IPS-18a (cell line): ENCODE data around the gene NAV3.

ENCODE experiments used
- H3K27ac ChIP-seq: one replicate; pipeline ENCODE4 v1.5.1; 2013; ENCODE audit warnings: low read length
- H3K27me3 ChIP-seq: one replicate; pipeline ENCODE4 v1.6.1; 2013; ENCODE audit warnings: mild to moderate bottlenecking, low read length; ENCODE audit not compliant: control insufficient read depth, insufficient read depth
- H3K36me3 ChIP-seq: one replicate; pipeline ENCODE4 v1.6.1; 2013; ENCODE audit warnings: low read depth, low read length; ENCODE audit not compliant: control insufficient read depth
- H3K4me1 ChIP-seq: one replicate; pipeline ENCODE4 v1.6.1; 2013; ENCODE audit warnings: low read depth, low read length; ENCODE audit not compliant: control insufficient read depth
- H3K4me3 ChIP-seq: one replicate; pipeline ENCODE4 v1.5.1; 2013; ENCODE audit warnings: low read length
- H3K9ac ChIP-seq: one replicate; pipeline ENCODE4 v1.6.1; 2013; ENCODE audit warnings: mild to moderate bottlenecking, low read length, moderate library complexity
- H3K9me3 ChIP-seq: one replicate; pipeline ENCODE4 v1.6.1; 2013; ENCODE audit warnings: low read depth, low read length; ENCODE audit not compliant: control insufficient read depth

NAV3 gene

DNA sequence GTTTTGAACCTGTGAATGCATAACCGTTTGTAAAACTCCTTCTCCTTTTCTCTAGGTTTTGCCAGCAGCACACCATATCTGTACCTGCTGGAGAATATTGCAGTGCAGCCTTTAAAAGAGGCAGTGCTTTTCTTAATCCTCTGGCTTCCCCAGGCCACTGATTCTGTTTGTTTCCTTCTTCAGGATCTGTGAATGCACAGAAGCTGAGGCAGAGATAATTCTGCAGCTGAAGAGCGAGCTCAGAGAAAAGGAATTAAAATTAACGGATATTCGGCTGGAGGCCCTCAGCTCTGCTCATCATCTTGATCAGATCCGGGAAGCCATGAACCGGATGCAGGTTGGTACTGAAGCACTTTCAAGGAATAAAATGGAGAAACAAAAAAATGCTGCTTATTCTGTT, 348.7 kb downstream of the NAV3 start:
- H3K4me1 ChIP-seq, result no peaks in the 10 kb centered on the region
- no peak overlapping the region for H3K4me3 ChIP-seq
- no peaks in the 10 kb centered on the region for H3K27me3 ChIP-seq
- no peaks in the 10 kb centered on the region for H3K36me3 ChIP-seq
- no peak overlapping the region for H3K27ac ChIP-seq
- H3K9ac ChIP-seq, result no peak overlapping the region
- no peaks in the 10 kb centered on the region for H3K9me3 ChIP-seq

DNA sequence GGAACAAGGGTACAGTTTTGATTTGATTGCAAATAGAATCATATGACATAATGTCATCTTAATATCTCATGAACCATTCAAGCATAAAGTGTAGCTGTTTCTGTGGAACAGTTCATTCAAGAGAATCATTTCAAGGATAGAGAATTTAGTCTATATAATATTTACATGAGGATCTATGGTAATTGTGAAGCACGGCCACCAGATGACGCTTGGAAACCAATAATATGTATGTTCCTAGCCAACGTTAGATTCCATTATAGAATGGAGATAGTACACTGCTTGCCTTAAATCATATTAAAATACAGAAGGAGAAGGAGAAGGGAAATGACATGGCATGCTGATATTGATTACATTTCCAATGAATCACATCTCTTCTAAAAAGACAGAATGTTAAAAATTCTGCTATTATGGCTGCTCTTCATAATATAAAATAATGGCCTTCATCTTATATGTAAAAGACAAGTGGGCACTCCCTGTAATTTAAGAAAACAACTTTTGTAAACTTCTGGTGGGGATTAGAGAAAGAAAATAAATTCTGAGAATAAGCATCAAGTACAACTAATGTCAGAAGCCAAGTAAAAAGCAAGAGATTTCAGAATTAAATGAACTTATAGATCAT, 351.0 kb downstream of the NAV3 start:
- no peak overlapping the region for H3K27ac ChIP-seq
- H3K27me3 ChIP-seq, result no peaks in the 10 kb centered on the region
- H3K4me3 ChIP-seq, result no peak overlapping the region
- H3K9me3 ChIP-seq, result no peaks in the 10 kb centered on the region
- H3K9ac ChIP-seq, result no peak overlapping the region
- no peaks in the 10 kb centered on the region for H3K36me3 ChIP-seq
- peaks cover 2% of the 10 kb centered on the region for H3K4me1 ChIP-seq

DNA sequence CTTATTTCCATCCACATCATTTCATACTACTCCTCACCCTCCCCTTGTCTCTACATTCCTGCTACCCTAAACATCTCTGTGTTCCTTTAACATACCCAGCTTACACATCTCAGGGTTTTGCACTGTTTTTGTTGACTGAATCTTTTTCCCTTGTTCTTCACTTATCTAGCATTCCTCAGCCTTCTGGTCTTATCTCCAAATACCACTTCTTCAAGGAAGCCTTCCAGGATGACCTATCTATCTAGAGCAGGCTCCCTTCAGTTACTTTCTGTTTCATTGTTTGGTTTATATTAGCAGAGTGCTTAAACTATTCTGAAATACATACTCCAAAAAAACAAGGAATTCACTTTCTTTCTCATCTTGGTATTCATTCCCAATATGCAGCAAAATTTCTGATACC, 353.1 kb downstream of the NAV3 start:
- Histone ChIP-seq H3K4me1 (peaks cover 7% of the 10 kb centered on the region), H3K9ac (no peak overlapping the region), H3K36me3 (no peaks in the 10 kb centered on the region), H3K27me3 (no peaks in the 10 kb centered on the region), H3K4me3 (no peak overlapping the region), H3K9me3 (no peaks in the 10 kb centered on the region), H3K27ac (no peak overlapping the region)

DNA sequence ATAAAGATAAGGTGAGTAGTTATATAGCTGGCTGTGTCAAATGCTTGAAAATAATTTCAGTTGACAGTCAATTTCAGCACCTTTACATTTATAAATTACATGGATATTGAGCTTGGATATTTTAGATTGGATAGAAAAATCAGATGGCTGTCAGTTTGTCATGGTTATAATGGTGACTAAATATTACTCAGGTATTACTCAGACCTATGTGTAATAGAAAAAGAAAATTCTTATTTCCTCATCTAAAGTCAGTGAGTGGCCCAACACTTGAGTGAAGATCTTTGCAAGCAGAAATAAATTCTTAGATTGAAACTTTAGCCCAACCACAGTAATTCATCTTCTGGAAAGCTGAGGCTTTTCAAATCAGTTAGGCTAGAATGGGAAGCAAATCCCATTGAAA, 354.4 kb downstream of the NAV3 start:
- Histone ChIP-seq H3K4me1 (peaks cover 7% of the 10 kb centered on the region), H3K27me3 (no peaks in the 10 kb centered on the region), H3K9ac (no peak overlapping the region), H3K4me3 (no peak overlapping the region), H3K27ac (no peak overlapping the region), H3K9me3 (no peaks in the 10 kb centered on the region), H3K36me3 (no peaks in the 10 kb centered on the region)

DNA sequence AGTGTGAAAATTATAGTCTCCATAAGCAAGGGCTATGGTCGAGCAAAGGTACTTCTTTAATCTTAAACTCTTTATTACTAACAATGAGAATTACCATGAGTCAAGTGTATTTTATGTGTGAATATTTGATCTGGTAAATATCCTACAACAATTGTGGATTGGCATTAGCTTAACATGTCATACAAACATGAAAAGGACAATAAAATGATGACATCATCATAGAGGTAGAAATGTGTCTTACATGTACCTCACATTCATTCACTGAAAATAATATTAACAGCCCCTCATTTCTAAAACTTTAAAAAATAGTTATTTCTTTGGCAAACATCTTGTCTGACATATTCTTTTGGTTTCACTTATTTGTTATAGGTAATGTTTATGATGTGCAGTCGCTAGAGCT, 355.0 kb downstream of the NAV3 start:
- no peaks in the 10 kb centered on the region for H3K9me3 ChIP-seq
- H3K27ac ChIP-seq, result no peak overlapping the region
- no peak overlapping the region for H3K4me3 ChIP-seq
- no peaks in the 10 kb centered on the region for H3K36me3 ChIP-seq
- no peaks in the 10 kb centered on the region for H3K27me3 ChIP-seq
- H3K9ac ChIP-seq, result no peak overlapping the region
- H3K4me1 ChIP-seq, result peaks cover 7% of the 10 kb centered on the region

DNA sequence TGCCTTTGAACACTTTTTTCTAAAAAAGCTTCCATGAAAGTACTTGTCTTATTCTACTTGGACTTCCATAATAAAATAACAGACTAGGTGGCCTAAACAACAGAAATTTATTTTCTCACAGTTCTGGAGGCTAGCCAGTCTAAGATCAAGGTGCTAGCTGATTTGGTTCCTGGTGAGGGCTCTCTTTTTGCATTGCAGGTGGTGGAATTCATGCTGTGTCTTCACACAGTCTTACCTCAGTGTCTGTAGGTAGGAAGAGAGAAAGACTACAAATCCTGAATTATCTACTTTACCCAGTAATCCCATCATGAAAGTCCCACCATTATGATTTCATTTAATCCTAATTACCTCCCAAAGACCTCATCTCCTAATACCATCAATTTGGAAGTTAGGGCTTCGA, 356.0 kb downstream of the NAV3 start:
- H3K27ac ChIP-seq, result no peak overlapping the region

DNA sequence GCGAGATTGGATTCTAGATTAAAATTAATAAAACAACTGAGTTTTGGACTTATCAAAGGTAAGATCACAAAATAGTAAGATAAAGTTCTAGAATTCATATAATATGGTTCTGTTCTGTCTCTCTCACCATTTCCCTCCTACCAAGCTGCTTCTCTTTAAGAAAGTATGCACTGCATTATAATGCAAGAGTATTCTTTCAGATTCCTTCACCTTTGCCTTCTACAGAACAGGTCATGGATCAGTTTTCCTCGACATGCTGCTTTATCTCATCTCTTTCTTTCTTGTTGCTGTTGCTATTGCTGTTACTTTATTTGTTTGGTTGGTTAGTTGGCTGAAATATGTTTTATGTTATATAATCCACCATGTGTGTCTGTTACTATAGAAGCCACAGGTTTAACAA, 357.0 kb downstream of the NAV3 start:
- Histone ChIP-seq H3K27ac (no peak overlapping the region), H3K9me3 (no peaks in the 10 kb centered on the region), H3K4me3 (no peak overlapping the region), H3K27me3 (no peaks in the 10 kb centered on the region), H3K9ac (no peak overlapping the region), H3K36me3 (no peaks in the 10 kb centered on the region), H3K4me1 (peaks cover 7% of the 10 kb centered on the region)

More for the DNA sequence above, 356.0 kb downstream of the NAV3 start:
- no peak overlapping the region for H3K9ac ChIP-seq
- H3K4me3 ChIP-seq, result no peak overlapping the region
- no peaks in the 10 kb centered on the region for H3K9me3 ChIP-seq
- no peaks in the 10 kb centered on the region for H3K36me3 ChIP-seq
- no peaks in the 10 kb centered on the region for H3K27me3 ChIP-seq
- H3K4me1 ChIP-seq, result peaks cover 7% of the 10 kb centered on the region

DNA sequence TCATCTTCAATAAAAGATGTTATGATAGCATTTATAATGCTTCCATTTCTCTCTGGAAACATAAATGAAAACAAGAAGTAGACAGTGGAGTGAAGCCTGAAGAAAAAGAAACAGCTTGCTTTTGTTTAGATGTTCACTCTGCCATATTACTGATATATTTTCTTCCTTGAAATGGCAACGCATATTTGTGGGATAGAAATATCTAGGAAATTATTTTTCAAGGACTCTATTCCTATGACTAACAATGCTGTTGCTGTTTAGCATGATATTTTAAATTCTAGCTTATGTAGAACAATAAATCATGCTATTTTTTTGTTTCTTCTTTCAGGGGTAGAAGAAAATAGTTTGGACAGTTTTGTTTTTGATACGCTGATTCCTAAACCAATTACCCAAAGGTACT, 359.0 kb downstream of the NAV3 start:
- Histone ChIP-seq H3K27me3 (no peaks in the 10 kb centered on the region), H3K9ac (no peak overlapping the region), H3K36me3 (no peaks in the 10 kb centered on the region), H3K9me3 (no peaks in the 10 kb centered on the region), H3K27ac (no peak overlapping the region), H3K4me3 (no peak overlapping the region), H3K4me1 (peaks cover 7% of the 10 kb centered on the region)

DNA sequence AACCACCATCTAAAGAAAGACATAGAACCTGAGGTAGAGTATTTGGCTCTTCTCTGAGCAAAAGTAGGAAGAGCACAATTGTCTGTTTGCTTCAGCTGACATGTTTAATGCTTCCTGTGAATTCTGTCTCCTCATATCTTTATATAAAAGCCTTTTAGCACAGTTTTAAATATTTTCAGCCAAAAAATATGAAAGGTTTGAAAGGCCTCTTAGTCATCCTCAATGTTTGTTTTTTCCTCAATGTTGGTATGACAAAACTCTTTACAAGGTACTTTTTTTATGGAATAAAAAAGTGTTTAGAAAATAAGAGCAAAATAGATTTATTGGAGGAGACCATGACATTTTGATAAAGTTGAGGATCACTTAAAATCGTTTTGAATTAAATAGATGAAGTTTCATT, 360.9 kb downstream of the NAV3 start:
- H3K36me3 ChIP-seq, result no peaks in the 10 kb centered on the region
- no peak overlapping the region for H3K4me3 ChIP-seq
- no peak overlapping the region for H3K27ac ChIP-seq
- H3K4me1 ChIP-seq, result peaks cover 6% of the 10 kb centered on the region
- H3K27me3 ChIP-seq, result no peaks in the 10 kb centered on the region
- no peaks in the 10 kb centered on the region for H3K9me3 ChIP-seq
- no peak overlapping the region for H3K9ac ChIP-seq

DNA sequence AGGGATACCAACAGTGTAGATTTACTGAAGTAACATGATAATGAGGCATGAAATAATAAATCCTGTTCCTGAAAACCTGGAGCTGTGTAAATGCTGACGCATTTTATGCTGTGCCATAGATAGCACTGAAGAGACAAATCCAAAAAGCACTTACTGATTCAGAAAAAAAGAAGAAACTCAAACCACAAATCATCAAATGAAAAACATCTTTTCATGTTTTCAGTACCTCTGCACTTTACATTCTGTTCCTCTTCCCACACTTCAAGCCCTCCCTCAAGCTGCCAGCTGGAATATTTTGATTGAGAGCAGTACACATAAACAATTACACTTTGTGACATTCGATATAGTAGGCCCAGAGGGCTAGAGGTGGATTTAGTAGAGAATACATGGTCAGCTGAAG, 362.3 kb downstream of the NAV3 start:
- Histone ChIP-seq H3K27me3 (no peaks in the 10 kb centered on the region), H3K36me3 (no peaks in the 10 kb centered on the region), H3K27ac (no peak overlapping the region), H3K4me1 (no peaks in the 10 kb centered on the region), H3K9ac (no peak overlapping the region), H3K9me3 (no peaks in the 10 kb centered on the region), H3K4me3 (no peak overlapping the region)

DNA sequence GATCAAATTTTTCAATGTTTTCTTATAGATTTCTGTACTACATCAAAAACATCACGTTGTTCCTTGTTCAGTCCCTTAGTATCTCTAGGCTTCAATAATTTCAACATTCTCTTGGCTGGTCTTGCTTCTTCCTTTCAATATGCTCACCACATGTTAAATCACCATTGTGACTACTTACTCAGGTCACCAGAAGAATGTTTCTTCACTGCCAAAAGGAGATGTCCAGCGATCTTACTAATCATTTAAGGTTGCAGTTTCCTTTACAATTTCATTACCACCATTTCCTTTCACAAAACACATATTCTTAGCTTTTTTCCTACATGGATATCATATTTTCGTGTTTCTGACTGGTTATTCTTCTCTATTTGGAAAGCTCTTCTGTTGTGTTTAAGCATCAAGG, 363.8 kb downstream of the NAV3 start:
- H3K9ac ChIP-seq, result no peak overlapping the region
- H3K4me1 ChIP-seq, result no peaks in the 10 kb centered on the region
- H3K36me3 ChIP-seq, result no peaks in the 10 kb centered on the region
- H3K27ac ChIP-seq, result no peak overlapping the region
- no peaks in the 10 kb centered on the region for H3K27me3 ChIP-seq
- no peaks in the 10 kb centered on the region for H3K9me3 ChIP-seq
- H3K4me3 ChIP-seq, result no peak overlapping the region

DNA sequence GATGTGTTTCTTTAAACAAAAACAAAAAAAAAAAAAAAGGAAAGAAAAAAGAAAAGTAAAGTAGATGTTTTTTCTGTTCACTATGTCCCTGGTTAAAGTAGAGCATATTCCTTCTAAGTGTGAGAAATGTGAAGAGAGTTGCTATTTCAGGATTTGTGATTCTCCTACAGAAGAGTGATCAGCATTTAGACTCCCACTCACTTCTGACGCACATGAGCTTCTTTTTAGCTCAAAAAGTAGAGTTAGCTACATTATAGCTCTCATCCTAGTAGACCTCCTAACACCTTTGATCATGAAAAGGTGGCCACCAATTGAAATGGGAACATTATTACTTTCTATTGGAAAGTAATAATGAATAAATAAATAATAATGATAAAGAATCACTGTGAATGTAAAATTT, 368.2 kb downstream of the NAV3 start:
- no peaks in the 10 kb centered on the region for H3K36me3 ChIP-seq
- H3K27me3 ChIP-seq, result no peaks in the 10 kb centered on the region
- H3K27ac ChIP-seq, result no peak overlapping the region
- no peak overlapping the region for H3K4me3 ChIP-seq
- no peaks in the 10 kb centered on the region for H3K4me1 ChIP-seq
- H3K9ac ChIP-seq, result no peak overlapping the region
- no peaks in the 10 kb centered on the region for H3K9me3 ChIP-seq
